ENCODE measurements around the gene FLNC. TPM values are rescaled to one million over a fixed set of nuclear protein-coding genes. Genes with fewer than 3 reads are reported as not detected.

The FLNC gene
- total and polyA plus RNA-seq, 2 of the 13 experiments (the other 11 are each of a cell fraction or from before 2014, with no cell fraction given) = 0.02 TPM; not detected in 1

GRCh38 chr7:128883622-128884448 is 53.6 kb downstream of the FLNC start (continued):
- TF ChIP-seq CSRNP2 (CRISPR knock-in tag; conservative IDR thresholded peaks at IDR 0.05; ENCODE audit: low read depth) (no peak), ZNF7 (CRISPR knock-in tag; IDR thresholded peaks at IDR 0.05) (no peak), ETV5 (CRISPR knock-in tag; IDR thresholded peaks at IDR 0.05; ENCODE audit: borderline replicate concordance) (peak; percentile 72), PHF8 (CRISPR knock-in tag; IDR thresholded peaks at IDR 0.05) (peak; percentile 66), ZNF251 (CRISPR knock-in tag; IDR thresholded peaks at IDR 0.05) (no peak), CBX2 (IDR thresholded peaks at IDR 0.05; ENCODE audit: low read depth, low read length) (no peak), CBX2 (CRISPR knock-in tag; IDR thresholded peaks at IDR 0.05; ENCODE audit: low read depth) (no peak), FOXP4 (CRISPR knock-in tag; IDR thresholded peaks at IDR 0.05) (no peak), ZNF574 (CRISPR knock-in tag; IDR thresholded peaks at IDR 0.05) (peak; percentile 50; the same call in 1 of the 2 replicates), ZNF616 (CRISPR knock-in tag; IDR thresholded peaks at IDR 0.05; ENCODE audit: low read depth) (peak; percentile 74; the same call in 1 of the 2 replicates), CBX1 (IDR thresholded peaks at IDR 0.05; ENCODE audit: low read depth) (peak; percentile 47), MIXL1 (CRISPR knock-in tag; IDR thresholded peaks at IDR 0.05) (0 out of 2 replicates have a peak, but pooled peaks have one; percentile 17), ZNF569 (CRISPR knock-in tag; IDR thresholded peaks at IDR 0.05; ENCODE audit: borderline replicate concordance) (no peak), ZNF235 (CRISPR knock-in tag; IDR thresholded peaks at IDR 0.05; ENCODE audit: borderline replicate concordance) (no peak), FIP1L1 (IDR thresholded peaks at IDR 0.05; ENCODE audit: borderline replicate concordance, insufficient read depth, low read depth, low read length) (no peak), ZNF580 (CRISPR knock-in tag; IDR thresholded peaks at IDR 0.05; ENCODE audit: borderline replicate concordance, low read depth) (peak; percentile 31; the same call in 1 of the 2 replicates), E2F2 (CRISPR knock-in tag; IDR thresholded peaks at IDR 0.05; ENCODE audit: borderline replicate concordance) (no peak), SMARCC2 (IDR thresholded peaks at IDR 0.05) (no peak)
